ENCODE data around the gene PCOLCE2.

- TF ChIP-seq CTCF (conservative IDR thresholded peaks at IDR 0.05 in 1 of 2, IDR thresholded peaks at IDR 0.05 in 1 of 2; ENCODE audit: low read depth in 1 of 2, low read length in 2 of 2): no peak
- no peak for TF ChIP-seq EZH2 (IDR thresholded peaks at IDR 0.05; ENCODE audit: low read length, missing control alignments)
Measured at GRCh38 chr3:142839831-142840230, 49.1 kb downstream of the PCOLCE2 start.
